NK-92 (cell line): Measurements from ENCODE around the gene PRF1.
A peak's percentile ranks its signal among the peaks of the same experiment; 100 is the strongest.

ENCODE experiments used
- DNase-seq: peaks from one replicate; lab custom pipeline; 2025; ENCODE audit not compliant: unreplicated experiment; lab: John Stamatoyannopoulos, UW

PRF1 gene

DNA sequence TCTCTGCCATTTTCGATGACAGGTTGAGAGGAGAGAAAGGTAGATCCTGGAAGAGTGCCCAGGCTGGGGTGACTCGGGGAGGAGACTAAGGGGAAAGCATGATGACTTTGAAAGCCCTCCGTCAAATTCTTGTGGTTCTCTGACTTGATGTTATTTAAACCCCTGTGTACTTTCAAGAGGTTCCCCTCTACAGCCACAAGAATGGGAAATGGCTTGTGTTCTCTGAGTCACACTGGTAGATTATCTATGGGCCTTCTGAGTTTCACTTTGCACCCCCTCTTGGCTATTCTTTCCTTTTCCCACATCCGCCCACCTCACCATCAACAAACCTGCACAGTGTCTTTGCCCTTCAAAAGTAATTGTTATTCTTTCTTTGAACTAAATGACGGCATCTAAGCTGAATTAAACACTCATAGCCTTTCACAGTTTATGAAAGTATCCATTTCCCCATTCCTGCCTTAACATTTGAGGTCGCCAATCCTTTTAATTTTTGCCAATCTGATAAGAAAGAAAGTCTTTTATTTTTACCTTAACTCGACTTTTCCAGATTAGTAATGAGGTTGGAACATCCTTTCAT, 24.1 kb downstream of the PRF1 start:
- peak; percentile 14 for DNase-seq

DNA sequence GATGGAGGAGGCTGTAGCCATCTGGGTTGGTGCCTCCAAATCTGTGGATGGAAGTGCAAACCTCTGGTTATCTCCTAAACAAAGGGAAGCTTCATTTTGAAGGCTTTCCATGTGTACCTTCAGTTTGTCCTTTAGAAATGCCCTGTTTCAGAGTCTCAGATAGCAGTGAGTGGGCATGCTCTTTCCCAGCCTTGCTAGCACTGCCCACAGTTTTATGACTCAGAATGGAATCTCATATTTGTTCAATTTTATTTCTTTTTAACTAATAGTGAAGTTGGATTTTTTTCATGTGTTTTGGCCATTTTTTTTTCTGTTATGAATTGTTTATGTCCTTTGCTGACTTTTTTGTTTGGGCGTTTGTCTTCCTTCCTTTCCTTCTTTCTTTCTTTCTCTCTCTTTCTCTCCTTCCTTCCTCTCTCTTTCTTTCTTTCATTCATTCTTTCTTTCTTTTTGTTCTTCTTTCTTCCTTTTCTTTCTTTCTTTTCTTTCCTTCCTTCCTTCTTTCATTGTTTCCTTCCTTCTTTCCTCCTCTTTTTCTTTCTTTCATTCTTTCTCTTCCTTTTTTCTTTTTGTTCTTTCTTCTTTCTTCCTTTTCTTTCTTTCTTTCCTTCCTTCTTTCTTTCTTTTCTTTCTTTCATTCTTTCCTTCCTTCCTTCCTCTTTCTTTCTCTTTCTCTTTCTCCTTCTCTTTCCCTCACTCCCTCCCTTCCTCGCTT, 25.6 kb downstream of the PRF1 start:
- no peak for DNase-seq

DNA sequence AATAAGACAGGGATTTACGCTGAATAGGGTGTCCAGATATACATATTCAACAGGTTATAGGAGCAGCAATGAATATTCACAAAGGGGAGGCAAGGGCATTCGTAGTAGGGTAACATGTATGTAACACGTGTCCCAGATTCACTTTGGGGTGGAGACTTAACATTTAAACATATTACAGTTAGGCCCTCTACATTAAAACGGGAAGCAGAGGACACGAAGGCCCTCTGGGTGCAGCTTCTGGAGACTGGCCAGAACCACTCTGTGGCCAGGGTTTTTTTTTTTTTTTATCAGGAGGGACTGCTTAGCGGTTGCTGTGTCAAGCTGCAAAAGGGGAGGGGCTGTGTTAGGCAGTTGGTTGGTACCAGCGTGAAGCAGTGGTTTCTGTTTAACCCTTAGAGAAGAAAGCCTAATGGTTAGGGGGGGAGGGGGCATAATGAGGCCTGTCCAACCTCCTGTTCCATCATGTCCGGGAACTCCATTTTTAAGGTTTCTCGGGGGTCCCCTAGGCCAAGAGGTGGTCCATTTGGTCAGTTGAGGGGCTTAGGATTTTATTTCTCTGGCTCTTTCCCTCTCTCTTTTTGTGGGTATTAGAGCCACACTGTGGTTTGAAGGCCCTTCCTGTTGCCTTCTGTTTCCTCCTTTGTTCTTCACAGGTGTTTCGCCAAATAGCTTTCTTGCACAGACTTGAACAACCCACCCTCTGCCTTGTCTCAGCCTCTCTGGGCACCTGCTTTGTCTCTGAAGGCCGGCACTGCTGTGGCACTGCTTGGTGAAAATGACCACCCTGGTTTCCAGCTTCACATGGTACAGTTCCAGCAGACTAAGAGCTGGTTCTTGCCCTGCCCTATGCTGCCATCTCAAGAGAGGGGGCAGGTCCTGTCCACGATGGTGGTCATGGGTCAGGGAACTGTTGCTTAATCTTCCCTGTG, 26.4 kb downstream of the PRF1 start:
- DNase-seq = no peak

DNA sequence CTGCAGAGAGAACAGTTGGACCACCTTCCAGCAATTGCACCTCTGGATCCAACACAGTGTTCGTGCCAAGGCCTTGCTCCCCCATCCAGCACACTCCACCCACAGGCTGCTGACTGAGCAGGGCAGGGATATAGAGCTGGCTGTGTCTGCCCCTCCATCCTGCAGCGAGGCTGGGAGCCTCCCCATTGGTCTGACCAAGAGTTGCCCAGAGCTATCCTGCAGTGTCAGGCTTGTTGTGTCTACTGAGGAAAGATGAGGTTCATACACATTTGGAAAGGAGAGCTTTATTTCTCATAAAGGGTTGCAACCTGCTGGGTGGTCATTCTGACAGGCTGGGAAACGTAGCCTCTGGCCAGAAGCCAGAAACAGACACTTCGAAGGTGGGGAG, 27.1 kb downstream of the PRF1 start:
- no peak for DNase-seq

DNA sequence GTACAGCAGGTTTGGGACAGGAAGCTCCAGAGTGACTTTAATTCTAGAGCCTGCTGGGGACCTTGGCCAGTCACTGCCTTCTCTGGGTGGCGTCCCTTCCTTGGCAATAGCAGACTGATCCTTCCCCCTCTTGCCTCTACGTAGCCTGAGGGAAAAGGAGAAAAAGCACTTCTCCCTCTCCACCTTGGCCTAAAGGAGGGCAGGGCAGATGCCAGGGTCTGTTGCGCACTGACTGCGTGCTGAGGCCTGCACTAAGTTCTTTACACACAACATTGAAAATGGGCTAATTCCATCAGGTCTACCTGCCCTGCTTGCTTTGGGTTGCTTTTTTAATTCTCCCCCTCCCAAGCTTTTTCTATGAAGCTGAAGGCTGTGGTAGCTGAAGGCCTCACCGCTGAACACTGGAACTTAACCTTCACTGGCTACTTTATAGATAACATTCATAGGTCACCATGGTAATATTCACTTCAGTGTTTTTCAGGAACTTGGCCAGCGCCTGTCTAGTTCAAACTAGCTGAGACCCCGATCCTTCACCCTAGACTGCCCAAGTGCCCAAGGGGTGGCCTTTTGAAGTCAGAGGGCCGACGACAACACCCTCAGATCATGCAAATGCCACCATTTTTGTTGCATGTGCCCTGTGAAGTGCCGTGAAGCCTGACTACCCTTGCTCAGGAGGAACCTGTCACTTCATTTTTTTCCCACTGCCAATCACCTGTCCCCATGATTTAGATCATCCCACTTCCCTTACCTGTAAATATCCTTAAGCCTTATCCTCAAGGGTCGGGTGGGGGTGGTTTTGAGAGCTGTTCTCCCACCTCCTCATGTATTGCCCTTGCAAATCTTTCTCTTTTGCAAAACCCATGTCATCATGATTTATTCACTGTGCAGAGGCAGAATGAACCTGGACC, 28.7 kb downstream of the PRF1 start:
- no peak for DNase-seq

DNA sequence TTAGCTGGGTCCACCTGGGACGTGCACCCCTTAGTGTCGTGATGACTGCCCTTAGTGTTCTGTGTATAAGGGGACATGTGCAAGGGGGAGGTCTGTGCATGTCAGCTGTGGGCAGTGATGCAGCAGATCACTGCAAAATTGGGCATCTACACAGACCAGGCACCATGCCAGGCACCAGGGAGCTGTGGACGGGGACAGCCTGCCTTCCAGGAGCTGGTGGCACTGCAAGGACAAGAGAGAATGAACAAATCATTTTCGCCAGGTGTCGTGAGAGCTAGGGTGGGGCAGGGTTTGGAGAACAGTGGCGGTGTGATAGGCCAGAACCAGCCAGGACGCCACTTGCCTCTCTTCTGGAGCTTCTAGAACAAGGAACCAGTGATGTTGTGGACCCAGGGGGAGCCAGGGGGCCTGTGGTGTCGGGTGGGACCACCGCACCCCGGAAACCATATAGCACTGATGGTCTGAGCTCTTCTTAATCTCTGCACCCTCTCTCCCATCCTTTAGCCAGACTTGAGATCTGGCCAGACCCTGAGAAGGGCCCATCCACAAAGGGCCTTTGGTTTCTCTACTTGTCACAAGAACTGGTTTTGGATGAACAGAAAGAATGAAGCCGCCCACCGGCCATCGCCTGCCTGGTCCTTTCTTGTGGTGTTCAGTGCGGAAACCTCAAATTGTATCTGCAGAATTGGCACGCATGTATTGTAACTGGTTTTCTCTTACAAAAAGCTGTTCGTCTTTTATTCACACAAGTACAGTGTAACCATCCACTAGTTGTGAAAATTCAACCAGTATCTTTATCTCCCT, 30.7 kb downstream of the PRF1 start:
- no peak for DNase-seq

DNA sequence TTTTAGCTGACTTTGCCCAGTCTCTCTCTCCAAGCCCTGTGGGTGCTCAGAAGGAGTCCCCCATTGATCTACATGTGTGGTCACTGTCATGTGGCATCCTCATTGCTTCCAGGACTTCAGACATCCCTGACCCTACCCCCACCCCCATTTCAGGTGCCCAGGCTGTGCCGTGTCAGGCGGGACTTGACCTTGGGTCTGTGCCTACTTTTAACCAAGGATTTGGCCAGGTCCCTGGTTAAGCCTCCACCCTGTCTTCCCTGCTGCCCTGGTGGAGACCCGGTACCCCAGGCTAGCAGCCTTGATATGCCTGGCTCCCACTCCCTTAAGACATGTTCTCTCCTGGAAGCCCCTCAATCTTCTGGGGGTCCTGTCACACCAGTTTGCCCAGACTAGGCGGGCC, 31.3 kb downstream of the PRF1 start:
- DNase-seq = no peak

DNA sequence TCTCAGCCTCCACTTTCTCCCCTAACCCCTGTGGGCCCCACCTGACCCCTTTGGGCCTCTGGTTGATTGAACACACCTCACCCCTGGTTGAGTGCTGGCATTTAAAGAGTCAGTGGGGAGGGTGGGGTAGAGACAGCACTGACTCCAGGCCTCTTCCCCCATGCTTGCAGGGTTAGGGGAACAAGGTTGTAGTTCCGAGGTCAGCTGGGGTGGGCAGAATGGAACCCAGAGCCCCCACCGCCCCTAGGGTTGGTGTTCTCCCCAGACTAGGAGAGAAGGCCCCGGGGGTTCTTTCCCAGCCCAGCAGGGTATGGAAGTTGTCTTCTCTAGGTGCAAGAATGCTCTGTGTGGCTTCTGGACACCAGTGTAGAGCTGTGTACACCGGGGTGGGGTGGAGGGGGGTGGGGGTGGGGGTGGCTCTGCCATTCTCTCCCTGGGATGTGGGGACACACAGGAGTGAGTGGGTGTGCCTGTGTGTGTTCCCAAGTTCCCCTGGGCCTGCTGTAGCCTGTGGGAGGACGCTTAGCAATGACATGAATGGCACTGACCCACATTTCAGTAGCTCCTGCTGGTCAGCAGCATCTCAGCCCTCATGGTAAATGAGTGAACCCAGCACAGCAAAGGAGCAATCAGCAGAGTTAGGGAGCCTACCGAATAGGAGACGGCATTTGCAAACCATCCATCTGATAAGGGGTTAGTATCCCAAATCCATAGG, 33.6 kb downstream of the PRF1 start:
- no peak for DNase-seq

DNA sequence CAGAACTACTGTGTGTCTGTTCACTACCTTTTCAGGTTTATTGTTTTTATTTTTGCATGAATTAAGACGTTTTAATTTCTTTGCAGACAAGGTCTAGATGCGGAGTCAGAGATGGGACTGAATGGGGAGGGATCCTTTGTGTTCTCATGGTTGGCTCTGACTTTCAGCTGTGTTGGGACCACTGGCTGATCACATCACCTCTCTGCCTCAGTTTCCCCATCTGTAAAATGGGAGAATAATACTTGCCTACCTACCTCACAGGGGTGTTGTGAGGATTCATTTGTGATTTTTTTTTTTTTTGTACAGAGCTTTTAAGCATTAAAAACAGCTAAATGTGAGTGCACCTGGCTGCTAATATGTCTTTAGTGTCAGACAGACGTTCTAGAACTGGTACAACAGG, 34.4 kb downstream of the PRF1 start:
- DNase-seq = no peak

DNA sequence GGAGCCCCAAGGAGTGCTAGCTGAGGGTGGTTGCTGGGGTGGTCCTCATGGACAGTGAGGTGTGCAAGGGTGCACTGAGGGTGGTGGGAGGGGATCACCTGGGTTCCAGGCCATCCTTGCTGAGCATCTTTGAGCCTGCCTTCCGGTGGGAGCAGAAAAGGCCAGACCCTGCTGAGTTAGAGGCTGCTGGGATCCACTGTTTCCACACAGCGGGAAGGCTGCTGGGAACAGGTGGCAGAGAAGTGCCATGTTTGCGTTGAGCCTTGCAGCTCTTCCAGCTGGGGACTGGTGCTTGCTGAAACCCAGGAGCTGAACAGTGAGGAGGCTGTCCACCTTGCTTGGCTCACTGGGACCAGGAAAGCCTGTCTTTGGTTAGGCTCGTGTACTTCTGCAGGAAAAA, 34.9 kb downstream of the PRF1 start:
- no peak for DNase-seq

DNA sequence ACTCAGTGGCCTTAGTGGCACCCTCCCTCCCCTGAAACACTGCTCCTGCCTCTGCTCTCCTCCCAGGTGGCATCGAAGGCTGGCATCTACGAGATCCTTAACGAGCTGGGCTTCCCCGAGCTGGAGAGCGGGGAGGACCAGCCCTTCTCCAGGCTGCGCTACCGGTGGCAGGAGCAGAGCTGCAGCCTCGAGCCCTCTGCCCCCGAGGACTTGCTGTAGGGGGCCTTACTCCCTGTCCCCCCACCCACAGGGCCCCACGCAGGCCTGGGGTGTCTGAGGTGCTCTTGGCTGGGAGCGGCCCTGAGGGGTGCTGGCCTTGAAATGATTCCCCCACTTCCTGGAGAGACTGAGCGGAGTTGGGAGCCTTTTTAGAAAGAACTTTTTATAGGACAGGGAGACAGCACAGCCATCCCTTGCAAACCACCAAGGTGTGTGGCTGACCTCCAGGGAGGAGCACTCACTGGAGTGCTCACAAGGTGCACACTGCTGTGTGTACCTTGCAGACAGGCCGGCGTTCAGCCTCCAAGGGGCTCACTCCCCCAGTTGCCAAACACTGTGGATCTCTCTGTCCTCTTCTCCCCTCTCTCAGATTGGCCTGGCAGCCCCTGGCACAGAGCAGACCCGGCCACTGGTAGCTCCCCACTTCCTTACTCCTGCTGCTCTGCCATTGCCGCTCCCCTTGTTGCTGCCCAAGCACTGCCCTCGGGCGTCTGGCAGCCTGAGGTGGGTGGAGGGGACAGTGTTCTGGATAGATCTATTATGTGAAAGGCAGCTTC, 35.8 kb downstream of the PRF1 start:
- DNase-seq = no peak

DNA sequence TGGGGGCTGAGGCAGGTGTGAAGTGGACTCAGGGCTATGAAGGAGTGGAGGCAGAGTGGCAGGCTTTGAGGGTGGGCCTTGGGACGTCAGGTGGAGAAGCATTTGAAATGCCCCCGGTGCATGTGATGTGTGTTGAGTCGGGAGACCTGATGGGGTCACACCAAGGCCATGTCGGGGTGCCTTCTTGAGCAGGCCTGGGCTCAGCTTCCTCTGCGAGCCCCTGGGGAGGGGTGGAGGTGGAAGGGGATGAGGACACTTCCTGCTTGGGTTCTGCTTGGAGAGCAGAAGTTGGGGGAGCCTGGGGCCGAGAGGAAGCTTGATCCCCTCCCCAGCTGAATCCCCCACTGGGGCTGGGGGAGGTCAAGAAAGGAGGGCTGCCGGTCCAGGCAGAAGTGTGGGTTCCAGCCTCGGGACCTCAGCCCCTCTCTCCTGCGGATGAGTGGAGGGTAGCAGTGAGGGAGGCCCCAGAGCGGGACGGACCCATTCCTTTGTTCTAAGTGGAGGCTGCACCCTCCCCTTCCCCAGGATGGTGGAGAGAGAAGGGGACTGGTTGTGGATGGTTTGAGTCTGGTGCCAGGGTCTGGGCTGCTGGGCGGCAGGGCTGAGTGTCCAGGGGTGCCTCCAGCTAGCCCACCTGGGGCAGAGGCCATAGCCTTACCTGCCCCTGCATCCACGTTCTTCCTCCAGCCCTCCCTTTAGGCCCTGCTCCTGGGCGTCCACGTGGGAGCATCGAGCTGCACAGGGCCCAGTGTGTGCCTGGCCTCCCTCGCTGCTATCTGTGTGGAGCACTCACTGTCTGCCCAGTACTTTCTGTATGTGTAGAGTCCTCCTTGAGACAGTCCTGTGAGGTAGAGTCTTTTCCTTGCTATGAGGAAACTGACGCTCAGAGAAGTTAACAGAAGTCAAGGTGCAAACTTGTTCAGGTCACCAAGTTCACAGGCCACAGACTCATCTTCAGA, 36.7 kb downstream of the PRF1 start:
- DNase-seq = no peak

DNA sequence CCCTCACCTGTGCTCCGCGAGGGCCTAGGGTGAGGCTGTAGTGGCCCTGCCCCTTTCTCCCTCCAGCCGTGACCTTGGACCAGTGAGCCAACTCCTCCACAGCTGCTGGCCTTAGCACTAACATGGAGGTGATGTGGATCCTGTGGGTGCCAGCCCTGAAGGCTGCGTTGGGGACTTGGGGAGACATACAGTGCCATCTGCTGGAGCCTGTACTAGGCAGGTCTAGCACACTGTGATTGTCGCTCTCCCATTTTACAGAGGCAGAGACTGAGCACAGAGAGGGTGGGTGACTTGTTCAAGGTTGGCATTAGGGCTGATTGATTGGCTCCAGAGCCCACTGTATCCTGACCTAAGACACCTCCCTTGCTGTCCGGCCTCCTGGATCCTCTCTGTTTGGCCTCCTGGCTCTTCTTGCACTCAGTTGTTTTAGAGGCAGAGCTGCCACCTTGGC, 37.6 kb downstream of the PRF1 start:
- no peak for DNase-seq

DNA sequence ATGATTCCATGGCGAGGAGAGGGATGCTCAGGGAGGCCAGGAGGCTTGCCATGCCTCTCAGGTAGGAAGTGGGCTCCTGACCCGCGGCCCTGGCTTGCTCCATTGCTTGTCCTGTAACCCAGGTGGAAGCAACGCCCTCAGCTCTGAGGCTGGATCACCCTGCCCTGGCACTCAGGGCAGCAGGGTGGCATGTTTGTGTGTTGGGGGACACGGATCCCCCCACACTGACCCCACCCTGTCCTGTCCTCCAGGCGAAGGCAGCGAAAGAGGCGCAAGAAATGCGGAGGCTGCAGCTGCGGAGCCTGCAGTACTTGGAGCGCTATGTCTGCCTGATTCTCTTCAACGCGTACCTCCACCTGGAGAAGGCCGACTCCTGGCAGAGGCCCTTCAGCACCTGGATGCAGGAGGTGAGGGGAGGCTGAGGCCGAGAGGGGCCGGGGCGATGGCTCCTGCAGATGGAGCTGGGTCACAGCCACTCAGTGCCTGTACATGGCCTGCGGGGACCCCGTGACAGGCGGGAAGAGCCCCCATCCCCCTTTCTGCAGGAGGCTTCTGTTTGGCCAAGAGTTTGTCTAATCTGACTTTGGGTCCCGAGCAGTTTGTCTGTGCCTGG, 38.3 kb downstream of the PRF1 start:
- no peak for DNase-seq

DNA sequence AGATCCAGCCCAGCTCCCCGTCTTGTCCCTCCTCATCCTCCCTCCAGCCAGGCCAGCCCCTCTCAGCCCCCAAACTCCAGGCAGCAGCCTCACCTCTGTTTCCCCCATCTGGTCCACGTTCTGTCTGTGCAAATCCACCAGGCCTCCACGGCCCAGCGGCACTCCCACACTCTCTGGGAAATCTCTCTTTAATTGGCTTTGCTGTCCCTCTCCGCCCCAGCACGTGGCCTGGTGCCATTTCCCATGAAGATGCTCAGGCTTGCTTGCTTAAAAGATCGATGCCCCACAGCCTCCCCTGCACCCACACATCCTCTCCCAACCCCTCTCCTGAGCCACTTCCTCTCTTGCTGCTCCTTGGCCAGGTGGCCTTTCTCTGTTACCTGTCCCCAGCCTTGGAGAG, 39.3 kb downstream of the PRF1 start:
- no peak for DNase-seq

DNA sequence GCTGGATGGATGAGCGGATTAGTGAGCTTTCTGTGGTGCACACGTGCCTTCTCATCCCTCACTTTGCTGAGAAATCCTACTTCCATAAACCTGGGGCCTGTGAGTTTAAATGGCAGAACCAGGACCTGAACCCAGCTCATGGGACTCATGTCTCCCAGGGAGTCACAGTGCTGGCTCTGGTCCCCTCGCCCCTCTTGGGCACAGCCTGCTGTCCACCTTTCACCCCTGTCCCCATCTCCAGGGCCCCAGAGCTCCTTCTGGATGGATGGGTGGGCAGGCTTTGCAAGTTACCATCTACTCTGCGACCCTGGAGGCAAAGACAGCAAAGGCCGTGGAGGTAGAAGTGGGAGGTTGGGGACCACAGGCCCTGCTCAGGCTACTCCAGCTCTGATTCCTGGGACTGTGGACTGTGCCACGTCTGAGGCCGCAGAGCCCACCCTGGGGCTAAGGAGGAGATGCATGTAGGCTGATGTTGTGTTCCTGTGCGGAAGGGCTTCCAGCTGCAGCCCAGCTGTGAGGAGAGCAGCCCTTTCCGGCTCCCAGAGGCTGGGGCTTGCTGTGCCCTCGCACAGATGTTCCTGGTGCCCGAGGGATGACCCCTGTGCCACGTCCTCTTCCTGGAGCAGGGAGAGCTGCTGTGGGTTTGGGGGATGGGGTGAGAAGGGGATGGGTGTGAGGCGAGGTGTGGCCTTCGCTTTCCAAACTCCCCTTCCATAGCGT, 40.3 kb downstream of the PRF1 start:
- DNase-seq = no peak

DNA sequence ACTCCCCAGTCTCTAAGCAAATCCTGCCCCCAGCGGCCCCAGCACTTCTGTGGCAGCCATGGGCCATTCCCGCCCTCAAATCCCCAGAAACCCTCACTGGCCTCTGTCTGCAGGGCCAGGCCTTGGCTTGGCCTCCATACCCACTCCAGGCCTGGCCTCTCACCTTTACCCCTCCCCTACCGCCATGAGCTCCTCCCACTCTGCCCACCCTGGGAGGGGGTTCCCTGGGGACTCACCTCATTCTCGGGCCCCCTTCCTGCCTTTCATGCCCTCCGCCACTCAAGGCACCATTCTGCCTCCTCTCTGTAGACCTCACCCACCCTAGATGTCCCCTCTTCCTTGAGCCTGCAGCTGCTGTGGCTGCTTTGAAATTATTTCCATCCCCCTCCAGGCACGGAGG, 41.0 kb downstream of the PRF1 start:
- no peak for DNase-seq
